ENCODE measurements around the gene FOS.
"Not testable (repeated sequence)": the region's sequence is repeated elsewhere in the genome, so short reads cannot be mapped to it uniquely, and the experiment has no call there.

FOS gene

DNA sequence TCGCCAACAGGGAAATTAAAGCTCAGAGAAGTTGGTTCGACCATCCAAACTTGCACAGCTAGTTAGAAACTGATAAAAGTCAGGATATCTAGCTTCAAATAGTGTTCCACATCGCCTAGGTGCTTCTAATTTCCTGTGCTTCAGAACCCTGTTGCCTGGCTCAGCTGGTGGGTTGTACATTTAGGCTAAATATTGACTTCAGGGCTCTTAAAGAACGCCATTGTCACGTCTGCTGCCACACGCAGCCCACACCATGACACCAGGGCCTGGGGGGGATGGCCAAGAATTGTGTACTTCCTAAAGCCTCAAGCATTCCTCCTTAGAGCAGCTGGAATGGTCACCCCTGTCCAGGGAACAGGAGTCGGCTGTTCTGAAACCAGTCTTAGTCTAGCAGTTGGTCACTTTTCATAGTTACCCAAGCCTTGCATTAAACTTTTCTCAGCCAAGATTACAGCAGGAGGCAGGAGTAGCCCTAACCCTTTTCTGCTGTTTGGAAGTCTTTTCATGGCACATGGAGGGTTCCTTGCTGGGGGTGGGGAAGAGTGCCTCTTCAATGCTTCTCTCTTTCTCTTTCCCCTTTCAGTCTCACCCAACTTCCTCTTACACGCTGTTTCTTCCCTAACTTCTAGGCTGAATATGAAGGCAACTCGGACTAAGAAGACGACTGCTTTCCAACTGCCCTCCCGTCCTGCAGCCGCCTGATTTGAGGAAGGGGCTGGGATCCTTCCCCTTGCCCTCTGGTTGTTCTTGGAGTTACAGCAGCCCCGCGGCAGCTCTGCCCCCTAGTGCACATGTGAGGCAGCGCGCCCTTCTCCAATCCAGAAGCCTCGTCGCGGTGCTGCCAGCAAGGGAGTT is 17.1 kb downstream of the FOS start:
- DNase-seq = peak; percentile 18 to 67

GRCh38 chr14:75297411-75298040 is 18.9 kb downstream of the FOS start:
- DNase-seq = no peak

- DNase-seq = no peak
Measured at GRCh38 chr14:75298187-75298965, 19.7 kb downstream of the FOS start.

DNA sequence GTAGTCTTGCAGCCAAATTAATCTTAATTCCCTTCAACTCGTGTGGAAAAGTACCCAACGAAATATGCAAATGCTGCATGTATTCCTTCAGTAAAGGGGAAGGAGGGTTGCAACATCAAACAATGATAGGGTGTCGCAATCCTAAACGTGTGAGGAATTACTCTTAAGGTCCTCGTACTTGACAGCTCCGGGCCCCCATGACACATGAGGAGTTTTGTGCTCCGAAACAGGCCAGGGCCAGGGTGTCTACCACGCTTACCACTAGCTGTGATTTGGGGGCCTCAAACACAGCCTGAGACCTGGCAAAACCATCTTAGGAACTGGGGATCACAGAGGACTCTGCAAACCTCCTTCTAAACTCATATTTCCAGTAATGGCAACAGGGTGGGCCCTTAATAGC is 20.4 kb downstream of the FOS start:
- DNase-seq = no peak

DNA sequence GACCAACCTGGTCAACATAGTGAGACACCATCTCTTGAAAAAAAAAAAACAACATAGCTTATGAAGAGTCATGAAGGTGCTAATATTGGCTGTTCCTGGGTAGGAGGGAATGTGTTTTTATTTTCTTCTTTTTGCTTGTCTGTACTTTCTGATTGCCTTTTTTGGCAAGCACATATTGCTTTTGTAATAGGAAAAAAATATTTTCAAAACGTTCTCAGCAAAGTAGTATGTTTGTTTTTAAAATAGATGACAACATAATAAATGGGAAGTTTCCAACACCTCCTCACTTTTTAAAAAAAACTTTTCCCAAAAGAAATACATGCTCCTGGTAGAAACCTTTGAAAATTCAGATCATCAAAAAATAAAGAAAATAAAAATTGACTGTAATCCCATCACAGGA is 20.9 kb downstream of the FOS start:
- no peak for DNase-seq

DNA sequence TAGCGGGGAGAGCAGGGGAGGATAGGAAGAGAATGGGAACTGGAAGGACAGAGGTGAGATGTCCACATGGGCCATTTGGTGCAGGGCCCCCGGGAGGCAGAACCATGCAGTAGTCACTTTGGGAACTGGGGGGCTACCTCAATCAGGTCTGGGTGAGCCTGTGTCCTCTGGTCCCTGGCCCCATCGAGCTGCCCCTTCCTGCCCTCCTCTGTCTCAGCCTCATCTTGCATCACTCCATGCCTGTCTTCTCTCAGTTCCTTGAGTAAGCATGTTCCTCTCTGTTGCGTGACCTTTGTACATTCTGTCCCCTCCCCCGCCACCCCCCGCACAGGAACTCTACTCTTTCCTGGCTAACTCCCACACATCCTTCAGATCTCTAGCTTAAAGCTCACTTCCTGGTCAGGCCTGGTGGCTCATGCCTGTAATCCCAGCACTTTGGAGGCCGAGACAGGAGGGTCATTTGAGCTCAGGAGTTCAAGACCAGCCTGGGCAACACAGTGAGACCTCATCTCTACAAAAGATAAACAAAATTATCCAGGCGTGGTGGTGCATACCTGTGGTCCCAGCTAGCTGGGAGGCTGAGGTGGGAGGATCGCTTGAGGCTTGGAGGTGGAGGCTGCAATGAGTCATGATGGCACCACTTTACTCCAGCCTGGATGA is 23.2 kb downstream of the FOS start:
- DNase-seq = no peak

DNA sequence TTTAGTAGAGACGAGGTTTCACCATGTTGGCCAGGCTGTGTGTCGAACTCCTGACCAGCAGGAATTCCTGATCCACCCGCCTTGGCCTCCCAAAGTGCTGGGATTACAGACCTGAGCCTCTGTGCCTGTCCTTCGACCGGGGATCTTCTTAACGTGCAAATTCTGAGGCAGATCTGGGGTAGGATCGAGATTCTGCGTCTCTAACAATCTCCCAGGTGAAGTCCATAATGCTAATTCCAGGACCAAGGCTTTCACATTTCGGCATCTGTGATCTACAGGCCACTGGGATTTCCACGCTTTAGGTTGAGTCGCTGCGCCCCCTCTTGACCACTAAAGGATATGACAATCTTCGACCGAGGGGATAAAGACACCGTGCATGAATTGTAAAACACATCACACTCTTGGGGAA is 24.8 kb downstream of the FOS start:
- DNase-seq = peak; percentile 62 to 69

DNA sequence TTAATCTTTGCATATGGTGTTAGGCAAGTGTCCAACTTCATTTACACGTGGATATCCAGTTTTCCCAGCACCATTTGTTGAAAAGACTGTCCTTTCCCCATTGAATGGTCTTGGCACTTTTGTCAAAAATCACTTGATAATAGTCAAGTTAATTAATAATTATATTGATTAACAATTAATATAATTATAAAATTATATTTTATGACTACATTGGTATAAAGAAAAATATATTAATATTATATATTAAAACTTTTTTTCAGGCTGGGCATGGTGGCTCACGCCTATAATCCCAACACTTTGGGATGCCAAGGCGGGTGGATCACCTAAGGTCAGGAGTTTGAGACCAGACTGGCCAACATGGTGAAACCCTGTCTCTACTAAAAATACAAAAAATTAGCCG is 27.8 kb downstream of the FOS start:
- DNase-seq = not testable (repeated sequence)

- DNase-seq = peak; percentile 74 to 82
Measured at GRCh38 chr14:75306927-75307699, 28.5 kb downstream of the FOS start.

- DNase-seq = peak; percentile 84 to 86
Measured at GRCh38 chr14:75307700-75308379, 29.2 kb downstream of the FOS start.

GRCh38 chr14:75308991-75309390 is 30.4 kb downstream of the FOS start:
- not testable (repeated sequence) for DNase-seq

DNA sequence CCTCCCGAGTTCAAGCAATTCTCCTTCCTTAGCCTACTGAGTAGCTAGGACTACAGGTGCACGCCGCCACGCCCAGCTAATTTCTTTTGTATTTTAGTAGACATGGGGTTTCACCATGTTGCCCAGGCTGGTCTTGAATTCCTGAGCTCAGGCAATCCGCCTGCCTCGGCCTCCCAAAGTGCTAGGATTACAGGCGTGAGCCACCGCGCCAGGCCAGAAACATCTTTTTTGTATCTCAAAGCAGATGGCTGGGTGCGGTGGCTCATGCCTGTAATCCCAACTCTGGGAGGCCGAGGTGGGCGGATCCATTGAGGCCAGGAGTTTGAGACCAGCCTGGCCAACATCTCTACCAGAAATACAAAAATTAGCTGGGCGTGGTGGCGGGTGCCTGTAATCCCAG is 30.9 kb downstream of the FOS start:
- not testable (repeated sequence) for DNase-seq

GRCh38 chr14:75310295-75311111 is 31.9 kb downstream of the FOS start:
- DNase-seq = peak; percentile 92

GRCh38 chr14:75311356-75311755 is 32.7 kb downstream of the FOS start:
- no peak for DNase-seq

GRCh38 chr14:75312341-75312740 is 33.7 kb downstream of the FOS start:
- DNase-seq = no peak

DNA sequence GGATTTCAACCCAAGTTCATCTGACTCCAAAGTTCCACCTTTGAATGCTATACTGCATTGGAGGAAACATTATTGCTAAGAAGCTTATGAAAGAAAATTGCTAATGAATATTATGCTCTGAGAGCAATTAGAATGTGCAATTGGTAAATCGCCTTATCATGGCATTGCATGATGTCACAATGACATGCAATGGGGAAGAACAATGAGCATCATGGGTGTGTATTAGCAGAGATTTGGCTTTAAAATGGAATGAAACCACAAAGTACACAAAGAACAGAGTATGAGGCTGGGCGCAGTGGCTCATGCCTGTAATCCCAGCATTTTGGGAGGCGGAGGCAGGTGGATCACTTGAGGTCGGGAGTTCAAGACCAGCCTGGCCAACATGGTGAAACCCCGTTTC is 34.7 kb downstream of the FOS start:
- DNase-seq = no peak

DNA sequence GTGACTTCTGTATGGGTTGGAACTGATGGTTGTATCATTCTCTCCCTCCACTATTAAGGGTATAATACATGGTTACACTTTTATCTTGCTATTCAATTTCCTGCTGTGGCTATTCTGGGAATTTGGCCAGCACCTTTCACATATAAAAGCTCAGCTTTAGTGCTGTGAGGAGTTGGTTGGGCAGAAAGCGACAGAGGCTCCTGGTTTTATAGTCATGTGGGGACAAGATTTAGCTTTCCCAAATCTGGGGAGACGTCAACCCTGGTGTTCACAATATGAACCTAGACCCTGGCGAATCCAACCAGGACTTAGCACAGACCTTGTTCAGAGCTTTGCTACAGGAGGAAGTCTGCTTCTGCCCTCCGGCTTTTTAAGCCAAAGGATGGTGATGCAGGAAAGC is 36.5 kb downstream of the FOS start:
- DNase-seq = no peak

GRCh38 chr14:75317148-75317547 is 38.5 kb downstream of the FOS start:
- no peak for DNase-seq

- no peak for DNase-seq
Measured at GRCh38 chr14:75318353-75318752, 39.7 kb downstream of the FOS start.

- DNase-seq = no peak
Measured at GRCh38 chr14:75319021-75319420, 40.4 kb downstream of the FOS start.

DNA sequence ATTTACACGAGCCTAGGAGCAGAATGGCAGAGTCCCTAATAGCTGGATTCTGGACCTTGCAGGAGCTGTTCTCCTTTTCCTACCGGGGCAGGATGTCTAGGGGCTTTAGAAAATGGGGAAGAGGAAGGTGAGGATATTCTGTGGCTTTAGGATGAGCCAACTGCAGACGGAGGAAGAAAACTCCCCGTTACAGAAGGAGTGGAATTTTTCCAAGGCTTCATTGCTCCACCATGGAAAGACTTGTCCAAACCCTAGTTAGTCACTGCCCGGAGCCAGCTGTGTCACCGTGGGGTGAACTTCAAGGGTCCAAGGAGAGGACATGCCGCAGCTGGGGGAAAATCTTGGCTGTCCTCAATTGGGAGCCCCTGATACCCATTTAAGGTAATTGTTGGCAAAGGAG is 41.6 kb downstream of the FOS start:
- DNase-seq = no peak
